Left hindlimb (tissue), 1 donor: ENCODE data around the gene RIN3.

ENCODE experiments used
- DNase-seq: peaks from one replicate; pipeline ENCODE4 v3.0.0-alpha.2; 2018

The RIN3 gene

DNA sequence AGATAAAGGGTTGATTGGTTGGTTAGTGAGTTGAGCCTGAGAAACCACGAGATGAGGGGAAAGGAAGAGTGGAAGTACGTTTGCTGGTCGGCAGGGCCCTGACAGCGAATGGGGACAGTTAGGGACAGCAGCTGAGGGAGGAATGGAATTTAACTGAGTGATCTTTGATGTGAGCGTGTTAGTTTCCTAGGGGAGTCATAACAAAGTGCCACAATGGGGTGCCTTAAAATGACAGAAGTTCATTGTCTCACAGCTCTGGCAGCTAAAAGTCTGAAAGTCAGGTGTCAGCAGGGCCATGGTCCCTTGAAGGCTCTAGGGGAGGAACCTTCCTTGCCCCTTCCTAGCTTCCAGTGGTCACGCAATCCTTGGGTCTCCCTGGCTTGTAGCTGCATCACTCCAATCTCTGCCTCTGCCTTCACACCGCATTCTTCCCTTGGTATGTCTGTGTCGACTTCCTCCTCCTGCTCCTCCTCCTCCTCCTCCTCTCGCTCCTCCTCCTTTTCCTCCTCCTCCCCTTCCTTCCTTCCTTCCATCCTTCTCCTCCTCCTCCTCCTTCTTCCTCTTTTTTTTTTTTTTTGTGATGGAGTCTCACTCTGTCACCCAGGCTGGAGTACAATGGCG is 26.0 kb upstream of the RIN3 start:
- no peak for DNase-seq

DNA sequence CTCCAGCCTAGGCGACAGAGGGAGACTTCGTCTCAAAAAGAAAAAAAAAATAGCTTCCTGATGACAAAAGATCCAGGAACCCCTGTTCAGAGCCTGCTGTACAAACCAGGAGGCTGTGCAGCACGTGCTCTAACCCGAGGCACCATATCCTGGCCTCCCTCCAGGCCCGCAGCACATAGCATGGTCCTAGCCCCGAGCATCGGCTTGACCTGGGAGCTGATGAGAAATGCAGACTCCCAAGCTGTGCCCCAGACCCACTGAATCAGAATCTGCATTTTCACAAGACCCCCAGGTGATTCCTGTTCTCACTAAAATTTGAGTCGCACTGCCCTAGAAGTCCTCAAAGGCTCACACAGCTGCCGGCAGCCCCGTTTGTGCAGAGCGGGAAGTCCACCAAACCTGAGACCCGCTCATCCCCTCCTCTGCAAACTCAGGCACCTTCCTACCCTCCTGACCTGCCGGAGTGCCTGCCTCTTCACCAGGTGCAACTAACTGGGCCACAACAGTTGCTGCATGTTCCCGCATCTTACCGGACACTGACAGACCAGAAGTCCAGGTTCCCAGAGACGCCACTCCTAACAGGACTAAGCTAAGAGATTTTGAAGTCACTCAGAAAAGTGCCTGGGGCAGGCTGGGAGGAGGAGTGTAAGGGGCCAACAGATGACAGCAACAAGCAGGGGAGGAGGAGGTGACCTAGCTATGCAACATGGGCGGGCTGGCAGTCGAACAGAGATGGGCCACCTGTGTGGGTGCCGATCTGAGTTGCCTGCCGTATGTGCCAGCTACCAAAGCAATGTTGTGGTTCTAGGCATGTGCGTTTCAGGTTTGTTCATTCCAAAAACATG is 24.0 kb upstream of the RIN3 start:
- DNase-seq: no peak

DNA sequence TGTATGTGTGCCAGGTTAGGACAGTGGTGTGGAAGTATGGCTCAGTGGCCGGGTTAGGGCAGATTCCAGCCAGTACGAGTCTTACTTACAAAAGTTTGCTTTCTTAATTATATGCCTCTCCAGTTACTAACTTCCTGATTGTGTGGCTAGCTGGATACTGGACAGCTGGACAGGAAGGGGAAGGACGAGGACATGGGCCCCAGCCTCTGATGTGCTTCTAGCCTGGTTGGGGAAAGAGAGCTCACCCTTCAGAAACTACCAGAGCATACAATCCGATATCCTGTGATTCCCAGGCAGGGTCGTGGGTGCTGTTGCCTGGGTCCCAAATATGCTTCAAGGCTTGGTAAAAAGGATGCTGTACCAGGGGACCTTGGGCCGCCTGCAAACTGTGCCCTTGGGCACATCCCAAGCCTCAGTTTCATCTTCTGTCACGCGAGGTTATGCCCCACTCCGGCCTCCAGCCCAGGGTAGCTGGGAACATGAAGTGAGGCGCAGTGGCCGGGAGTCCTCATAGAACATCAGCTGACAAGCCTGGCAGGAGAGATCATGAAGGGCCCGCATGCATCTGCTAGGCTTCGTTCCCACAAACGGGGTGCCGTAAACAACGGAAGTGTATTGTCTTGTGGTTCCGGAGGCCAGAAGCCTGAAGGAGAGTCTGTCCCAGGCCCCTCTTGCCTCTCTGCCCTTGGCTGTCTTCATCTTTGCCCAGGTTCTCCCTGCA is 23.2 kb upstream of the RIN3 start:
- no peak for DNase-seq

DNA sequence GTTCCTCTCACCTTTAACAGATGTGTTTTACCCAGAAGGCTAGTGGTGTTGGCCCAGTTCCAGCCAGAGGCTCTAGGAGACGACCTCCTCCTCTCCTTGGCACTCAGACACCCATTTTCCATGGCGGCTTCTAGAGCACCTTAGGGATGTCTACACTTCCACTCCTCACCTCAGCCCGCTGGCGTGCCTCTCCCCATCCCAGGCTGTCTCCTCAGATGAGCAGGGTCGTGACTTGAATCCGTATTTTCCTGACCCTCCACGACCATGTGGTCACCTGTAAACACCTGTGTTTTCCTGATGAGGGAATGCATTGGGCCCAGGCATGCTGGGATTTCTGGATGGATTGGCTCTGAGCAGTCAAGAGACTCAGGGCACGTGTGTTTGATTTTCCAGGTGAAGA is 21.8 kb upstream of the RIN3 start:
- DNase-seq: no peak

DNA sequence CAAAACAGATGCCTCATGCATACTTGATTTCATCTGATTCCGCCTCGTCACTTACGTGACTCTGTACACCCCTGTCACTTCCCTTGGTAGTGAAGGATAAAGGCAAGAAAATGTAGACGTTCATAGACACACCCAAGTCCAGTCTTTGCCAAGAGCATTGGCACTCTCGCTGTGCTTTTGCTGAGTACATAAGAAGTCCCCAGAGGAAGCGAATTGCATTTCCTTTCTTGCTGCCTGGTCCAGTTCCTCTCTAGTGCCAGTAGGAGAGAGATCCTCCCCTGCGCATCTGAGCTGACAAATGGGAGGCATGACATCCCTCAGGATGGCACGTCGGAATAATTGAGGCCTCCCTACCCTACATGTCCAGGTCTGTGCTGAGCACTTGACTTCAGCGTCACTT is 21.3 kb upstream of the RIN3 start:
- no peak for DNase-seq

DNA sequence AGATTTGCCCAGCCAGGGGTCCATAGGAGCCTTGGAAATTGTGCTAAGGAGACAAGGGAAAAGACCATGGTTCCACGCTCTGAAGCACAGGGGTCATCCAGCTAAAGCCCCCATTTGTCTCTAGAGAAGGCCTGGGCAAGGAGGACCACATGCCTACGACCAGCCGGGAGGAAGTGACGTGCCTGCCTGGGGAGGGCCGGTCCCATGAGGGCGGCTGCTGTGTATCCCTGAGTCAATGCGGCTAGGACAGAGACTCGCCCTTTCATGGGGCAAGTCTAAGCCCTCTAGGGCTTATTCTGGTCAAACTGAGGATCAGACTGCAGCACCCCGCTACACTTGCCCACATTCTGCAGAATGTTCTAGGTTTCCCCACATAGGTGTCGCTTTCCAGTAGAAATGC is 20.6 kb upstream of the RIN3 start:
- DNase-seq: no peak

DNA sequence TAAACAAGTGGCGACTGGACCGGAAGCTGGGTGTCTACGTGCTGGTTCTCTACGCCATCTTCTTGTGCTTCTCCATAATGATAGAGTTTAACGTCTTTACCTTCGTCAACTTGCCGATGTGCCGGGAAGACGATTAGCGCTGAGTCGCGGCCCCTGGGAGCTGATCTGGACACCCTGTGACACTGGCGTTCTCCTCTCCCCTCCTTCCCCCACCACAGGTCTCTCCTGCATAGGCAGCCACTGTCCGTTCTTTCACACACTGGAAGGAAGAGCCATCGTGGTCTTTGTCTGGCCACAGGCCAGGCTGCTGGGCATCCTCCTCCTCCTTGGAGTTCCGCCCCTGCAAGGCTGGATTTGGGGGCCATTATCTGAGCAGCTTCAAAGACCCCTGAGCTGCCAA is 20.1 kb upstream of the RIN3 start:
- no peak for DNase-seq

DNA sequence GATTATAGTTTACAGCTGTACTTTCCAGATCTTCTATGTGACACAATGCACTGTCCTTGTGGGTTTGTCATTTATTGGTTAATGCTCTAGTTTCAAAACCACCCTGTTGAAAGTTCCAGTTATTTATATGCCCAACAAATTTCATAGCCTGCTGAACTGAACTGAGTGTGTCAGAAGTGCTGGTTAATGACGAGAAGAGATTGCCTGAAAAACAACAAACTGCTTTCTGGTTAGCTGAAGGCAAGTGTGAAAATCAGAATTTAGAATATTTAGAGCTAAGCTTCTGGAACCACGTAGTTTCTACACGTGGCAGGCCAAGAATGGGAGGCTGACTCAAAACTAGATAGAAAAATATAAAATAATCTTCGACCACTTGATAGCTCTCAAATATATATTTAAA is 19.1 kb upstream of the RIN3 start:
- no peak for DNase-seq

DNA sequence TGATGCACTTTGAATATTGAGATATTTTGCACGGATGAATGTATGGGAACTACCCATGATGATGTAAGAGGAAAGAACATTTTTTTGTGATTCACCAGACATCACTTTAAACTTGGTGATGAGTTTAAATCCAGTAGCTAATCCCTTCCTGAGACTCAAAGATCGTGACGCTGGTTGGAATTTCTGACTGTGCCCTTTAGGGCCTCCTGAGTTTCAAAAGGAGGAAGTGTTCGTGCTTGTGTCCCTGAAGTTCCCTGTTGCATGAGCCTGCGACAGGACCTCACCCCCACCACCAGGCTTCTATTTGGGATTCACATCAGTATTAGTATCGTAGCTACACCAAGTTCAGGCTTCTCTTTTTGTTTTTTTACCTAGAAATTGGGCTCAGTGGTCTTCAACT is 18.6 kb upstream of the RIN3 start:
- DNase-seq: no peak

DNA sequence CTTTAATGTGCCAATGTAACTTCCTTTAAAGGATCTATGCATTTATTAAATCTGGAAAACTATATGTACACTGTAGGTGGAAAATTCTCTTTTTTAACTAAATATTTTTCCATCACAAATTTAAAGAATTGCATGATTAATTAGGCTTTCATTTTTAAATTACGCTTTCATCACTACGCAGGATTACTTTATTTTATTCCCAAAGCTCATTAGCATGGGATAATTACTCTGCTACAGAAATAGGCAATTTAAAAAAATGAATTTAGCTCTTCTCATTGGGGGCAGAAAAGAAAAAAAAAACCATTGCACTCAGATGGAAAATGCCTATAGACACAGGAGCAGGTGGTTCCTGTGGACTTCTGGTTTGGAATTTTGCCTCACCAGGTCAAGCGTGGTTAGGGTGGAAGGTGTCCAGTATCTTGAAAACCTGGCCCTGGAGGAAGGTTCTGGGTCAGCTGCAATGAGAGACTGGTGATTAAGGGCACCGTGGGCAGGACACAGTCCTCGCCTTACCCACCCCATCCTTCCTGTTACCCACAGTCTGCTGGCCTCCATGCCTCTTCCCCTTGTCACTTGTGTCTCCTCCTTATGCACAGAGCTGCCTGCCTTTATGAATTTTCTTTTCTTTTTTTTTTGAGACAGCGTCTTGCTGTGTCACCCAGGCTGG is 17.3 kb upstream of the RIN3 start:
- no peak for DNase-seq

DNA sequence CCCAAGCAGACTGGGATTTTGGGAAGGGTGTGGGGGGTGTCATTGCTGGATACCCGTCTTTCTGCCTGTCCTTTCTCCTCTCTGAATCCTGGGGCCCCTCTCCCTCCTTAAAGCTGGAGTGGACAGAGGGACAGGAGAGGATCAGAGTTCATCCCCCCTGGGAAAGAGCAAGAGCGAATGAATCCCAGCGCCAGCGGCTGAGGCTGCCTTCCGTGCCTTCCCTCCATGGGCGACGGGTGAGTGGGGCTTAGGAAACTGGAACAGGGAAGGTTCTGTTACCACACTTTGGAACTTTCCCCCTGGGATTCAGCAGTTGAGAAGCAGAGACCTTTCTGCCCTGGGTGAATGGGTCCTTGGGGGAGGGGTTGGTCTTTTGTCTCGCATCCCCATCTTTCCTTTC is 16.2 kb upstream of the RIN3 start:
- DNase-seq: no peak

DNA sequence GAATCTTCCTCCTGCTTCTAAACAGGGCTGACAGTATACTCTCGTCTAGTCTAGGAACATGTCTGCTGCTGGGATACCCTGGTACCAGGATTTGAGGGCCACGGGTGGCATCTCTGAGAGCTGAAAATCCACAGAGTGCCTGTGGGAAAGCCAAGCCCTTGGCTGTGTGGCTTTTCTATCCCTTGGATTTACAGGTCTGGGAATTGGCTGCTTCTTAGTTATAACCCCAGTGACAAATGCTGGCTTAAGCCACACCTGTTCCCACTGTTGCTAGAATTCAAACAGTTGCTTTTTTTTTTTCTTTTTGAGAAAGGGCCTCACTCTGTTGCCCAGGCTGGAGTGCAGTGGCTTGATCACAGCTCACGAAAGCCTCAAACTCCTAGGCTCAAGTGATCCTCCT is 14.3 kb upstream of the RIN3 start:
- DNase-seq: no peak

DNA sequence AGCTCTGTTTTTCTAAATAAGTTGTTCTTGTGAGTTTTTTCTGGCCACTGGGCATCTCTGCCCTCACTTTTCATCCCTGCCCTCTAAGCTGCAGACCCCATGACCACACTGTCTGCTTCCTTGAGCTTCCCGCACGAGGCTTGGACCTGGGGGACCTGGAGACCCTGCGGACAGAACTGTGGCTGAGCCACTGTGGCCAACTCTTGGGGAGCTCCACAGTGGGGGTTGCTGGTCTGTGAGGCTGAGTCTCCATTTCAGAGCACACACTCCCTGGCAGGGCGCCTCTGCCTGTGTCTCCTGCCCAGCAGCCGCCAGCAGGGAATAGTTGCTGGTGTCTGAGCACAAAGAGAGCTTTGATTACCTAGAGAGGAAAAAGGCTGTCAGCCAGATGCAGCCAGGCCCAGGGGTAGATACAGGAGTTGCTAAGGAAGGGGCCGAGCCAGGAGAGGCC is 13.1 kb upstream of the RIN3 start:
- peak; percentile 81 for DNase-seq

DNA sequence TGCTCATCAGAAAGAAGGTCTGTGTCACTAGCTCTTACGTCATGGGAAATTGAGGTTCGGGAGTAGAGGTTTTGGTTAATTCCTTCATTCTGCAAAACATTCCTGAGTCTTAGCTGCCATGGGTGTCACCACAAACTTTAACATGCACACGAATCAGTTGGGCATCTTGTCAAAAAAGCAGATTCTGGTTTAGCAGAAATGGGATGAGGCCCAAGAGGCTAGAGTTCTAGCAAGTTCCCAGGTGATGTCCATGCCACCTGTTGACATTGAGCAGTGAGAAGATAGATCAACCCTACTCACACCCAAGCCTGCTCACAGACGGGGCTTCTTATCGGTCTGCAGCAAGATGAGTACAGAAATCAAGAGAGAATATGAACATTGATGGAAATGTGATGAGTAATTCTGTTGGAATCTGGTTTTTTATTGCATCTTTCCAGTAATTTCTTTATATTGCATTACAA is 11.7 kb upstream of the RIN3 start:
- DNase-seq: no peak

DNA sequence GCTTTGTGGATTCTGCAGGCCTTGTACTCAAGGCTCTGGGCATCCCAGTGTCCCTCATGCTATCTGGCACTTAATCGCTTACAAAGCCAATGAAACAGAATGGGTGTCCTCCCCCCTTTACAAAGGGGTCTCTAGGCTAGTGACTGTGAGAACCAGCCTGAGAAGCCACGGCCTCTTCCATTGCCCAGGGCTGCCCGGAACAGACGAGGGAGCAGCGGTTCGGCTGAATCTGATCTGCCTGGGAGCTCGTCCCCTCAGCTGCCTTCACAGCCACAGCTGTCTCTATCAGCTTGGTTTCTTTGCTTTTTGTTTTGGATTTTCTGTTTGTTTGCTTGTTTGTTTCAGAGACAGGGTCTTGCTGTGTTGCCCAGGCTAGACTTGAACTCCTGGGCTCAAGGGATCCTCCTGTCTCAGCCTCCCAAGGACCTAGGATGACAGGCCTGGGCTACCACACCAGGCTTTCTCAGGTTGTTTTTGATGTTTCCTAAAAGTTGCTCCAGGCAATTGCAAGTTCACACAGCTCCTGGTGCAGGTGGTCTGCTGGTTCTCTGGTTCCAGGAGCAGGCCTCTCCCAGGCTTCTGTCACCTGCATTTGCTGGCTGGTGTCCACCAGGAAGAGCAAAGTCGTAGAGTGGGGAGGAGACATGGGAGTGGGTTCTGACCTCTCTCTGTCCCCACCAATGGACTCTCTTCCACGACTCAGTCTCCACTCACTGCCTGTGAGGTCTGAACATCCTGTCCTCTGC is 10.9 kb upstream of the RIN3 start:
- DNase-seq: no peak

DNA sequence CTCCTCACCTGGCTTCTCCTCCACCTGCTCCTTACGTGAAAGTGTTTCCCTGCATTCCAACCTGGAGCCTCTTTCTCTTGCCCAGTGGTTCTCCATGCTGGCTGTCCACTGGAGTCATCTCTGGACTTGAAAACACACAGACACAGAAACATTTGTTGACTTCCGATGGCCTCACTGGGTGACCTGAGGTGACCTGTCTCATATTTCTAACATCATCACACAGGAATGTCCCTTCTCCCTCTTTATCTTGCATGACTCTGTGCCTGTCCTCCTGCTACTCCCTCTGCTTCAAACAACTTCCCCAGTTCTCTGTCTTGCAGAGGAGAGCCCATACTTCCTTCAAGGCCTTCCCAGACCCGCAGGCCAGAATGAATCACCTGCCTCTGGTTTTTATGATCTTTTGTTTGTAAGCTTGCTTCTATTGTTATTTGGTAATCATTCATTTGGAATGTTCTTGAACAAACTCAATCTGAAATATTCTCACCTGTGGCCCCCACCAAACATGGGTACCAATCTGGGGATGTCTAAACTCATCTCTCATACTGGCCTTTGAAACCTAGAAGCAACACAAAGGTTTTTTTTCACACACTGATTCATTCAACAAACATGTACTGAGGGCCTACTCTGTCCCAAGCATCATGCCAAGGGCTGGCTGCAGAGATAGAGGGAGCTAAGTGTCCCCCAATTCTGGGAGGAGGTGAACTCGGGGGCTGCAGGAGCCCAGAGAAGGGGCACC is 9.7 kb upstream of the RIN3 start:
- DNase-seq: no peak

DNA sequence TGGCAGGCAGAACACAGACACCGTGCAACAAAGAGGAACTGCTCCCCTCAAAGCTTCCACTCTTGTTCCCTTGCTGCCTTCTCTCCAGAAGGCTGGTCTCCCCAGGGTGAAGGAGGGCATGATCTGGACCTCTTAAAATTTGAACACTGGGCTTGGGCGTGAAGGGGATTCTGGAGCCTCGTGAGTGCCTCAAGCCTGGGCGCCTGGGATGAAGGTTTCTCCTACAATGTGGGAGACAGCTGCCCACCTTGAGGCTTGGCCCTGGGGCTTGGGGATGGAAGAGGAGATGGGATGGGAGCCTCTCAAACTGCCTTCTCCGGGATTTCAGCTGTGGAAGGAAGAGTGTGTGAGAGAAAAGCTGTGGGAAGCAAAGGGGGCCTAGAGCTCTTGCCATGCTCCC is 7.8 kb upstream of the RIN3 start:
- no peak for DNase-seq

DNA sequence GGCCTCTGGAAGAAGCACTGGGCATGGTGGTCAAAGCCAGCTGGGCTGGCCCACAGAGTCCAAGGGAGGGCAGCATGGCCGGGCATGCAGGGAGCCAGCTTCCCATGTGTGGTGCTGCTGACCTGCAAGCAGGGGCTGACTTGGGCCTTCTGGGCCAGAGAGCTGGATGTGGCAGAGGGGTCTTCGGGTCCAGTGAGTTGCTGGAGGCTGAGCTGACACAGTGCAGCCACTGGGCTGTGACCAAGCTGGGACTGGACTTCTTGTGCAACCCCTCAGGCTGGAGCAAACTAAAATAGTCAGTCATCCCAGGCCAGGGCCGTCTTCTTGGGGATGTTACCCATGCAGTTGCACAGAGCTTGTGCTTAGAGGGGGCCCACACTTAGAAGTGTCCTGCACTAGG is 7.3 kb upstream of the RIN3 start:
- DNase-seq: no peak

DNA sequence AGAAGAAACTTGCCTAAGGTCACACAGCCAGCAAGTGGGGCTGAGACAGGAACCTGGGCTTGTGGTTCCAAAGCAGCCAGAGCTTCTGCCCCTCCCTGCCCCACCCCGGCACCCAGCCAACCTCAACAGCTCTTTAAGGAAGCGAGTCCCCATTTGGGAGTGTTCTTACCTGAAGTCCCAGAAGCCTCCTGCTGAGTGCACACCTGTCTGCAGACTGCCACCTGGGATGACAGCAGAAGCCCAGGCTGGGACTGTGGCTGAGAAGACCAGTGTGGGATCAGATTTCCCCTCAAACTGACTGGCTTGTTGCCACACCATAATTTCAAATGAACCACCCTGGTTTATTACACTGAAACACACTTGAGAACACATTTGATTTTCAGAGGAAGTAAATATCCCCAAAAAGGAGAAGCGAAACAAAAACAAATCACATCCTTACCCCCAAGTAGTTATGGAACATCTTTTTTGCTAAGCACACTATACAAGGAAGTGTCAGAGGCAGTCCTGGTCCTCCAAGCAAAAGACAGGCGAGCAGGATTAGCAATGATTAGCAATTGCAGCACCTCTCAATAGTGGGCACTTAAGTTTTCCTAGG is 6.3 kb upstream of the RIN3 start:
- no peak for DNase-seq

DNA sequence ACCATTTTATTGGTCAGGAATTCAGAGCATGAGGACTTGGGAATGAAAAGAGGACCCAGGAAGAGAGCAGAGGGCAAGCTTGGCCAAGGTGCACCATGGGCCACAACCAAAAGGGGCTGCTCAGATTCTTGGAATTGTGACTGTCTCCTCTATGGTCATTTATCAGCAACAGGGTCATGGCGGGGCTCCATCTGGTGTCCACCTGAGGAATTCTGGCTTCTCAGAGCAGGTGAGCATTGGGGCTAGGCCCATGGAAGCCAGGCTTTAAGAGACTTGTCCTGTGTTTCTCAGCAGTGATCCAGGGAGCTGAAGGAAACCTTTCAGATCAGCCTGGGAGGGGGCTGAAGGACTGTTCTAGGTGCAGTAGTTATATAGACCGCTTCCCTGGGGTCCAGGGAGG is 2.6 kb upstream of the RIN3 start:
- no peak for DNase-seq

DNA sequence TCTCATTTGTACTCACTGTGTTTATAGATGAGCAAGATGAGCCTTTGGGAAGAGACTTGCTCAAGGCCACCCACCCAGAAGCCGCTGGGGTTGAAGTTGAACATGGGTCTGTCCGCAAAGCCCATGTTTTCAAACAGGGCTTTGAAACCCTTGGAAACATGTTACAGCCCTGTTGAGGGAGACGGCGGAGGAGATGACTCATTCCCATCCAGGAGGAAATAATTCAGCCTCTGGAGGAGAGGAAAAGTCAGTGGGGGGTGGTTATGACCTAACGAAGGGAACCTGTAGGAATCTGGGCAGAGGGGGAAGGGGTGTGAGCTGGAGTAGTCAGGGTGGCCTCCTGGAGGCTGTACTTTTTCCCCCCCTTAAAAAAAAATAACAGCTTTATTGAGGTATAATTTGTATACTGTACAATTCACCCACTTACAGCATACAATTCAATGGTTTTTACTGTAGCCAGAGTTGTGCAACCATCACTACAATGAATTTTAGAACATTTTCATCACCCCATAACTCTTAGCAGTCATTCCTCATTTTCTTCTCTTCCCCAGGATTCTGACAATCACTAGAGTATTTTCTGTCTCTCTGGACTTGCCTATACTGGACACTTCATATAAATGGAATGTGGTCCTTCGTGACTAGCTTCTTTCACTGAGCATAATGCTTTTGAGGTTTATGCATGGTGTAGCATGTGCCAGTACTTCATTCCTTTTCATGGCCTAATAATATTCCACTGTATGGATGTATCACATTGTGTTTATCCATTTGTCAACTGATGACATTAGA is 1.9 kb upstream of the RIN3 start:
- no peak for DNase-seq
